ENCODE measurements around the gene MYH9.
"Not testable (repeated sequence)": the region's sequence is repeated elsewhere in the genome, so short reads cannot be mapped to it uniquely, and the experiment has no call there.

MYH9 gene

GRCh38 chr22:36395055-36395849, 7.5 kb upstream of the MYH9 start:
- DNase-seq (ENCODE audit: low spot score): no peak
- in situ Hi-C loops (cut with MboI; ENCODE audit: low pct_unique_long_range_greater_than_20kb, low sequenced_read_pairs, unreplicated experiment): no loop called here
- no peak for TF ChIP-seq CTCF (IDR thresholded peaks at IDR 0.05; ENCODE audit: extremely low read depth, insufficient read depth, missing control alignments)

GRCh38 chr22:36391638-36392037, 3.9 kb upstream of the MYH9 start:
- no peak for TF ChIP-seq CTCF (IDR thresholded peaks at IDR 0.05; ENCODE audit: extremely low read depth, insufficient read depth, missing control alignments)
- no peak for DNase-seq (ENCODE audit: low spot score)
- in situ Hi-C loops (cut with MboI; ENCODE audit: low pct_unique_long_range_greater_than_20kb, low sequenced_read_pairs, unreplicated experiment): no loop called here

DNA sequence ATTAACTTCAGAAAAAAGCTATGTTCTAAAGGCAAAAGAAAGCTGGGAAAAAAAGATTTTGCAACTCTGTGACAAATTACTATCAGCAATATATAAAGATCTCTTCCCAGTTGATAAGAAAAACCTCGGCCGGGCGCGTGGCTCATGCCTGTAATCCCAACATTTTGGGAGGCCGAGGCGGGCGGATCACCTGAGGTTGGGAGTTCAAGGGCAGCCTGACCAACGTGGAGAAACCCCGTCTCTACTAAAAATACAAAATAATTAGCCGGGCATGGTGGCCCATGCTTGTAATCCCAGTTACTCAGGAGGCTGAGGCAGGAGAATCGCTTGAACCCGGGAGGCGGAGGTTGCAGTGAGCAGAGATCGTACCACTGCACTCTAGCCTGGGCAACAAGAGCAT, 1.4 kb upstream of the MYH9 start:
- in situ Hi-C loops (cut with MboI; ENCODE audit: low pct_unique_long_range_greater_than_20kb, low sequenced_read_pairs, unreplicated experiment); DNase-seq (ENCODE audit: low spot score): not testable (repeated sequence)

GRCh38 chr22:36387709-36387958, 133 bp downstream of the MYH9 start:
- no peak for TF ChIP-seq CTCF (IDR thresholded peaks at IDR 0.05; ENCODE audit: extremely low read depth, insufficient read depth, missing control alignments)
- in situ Hi-C loops (cut with MboI; ENCODE audit: low pct_unique_long_range_greater_than_20kb, low sequenced_read_pairs, unreplicated experiment): no loop called here
- no peak for DNase-seq (ENCODE audit: low spot score)

DNA sequence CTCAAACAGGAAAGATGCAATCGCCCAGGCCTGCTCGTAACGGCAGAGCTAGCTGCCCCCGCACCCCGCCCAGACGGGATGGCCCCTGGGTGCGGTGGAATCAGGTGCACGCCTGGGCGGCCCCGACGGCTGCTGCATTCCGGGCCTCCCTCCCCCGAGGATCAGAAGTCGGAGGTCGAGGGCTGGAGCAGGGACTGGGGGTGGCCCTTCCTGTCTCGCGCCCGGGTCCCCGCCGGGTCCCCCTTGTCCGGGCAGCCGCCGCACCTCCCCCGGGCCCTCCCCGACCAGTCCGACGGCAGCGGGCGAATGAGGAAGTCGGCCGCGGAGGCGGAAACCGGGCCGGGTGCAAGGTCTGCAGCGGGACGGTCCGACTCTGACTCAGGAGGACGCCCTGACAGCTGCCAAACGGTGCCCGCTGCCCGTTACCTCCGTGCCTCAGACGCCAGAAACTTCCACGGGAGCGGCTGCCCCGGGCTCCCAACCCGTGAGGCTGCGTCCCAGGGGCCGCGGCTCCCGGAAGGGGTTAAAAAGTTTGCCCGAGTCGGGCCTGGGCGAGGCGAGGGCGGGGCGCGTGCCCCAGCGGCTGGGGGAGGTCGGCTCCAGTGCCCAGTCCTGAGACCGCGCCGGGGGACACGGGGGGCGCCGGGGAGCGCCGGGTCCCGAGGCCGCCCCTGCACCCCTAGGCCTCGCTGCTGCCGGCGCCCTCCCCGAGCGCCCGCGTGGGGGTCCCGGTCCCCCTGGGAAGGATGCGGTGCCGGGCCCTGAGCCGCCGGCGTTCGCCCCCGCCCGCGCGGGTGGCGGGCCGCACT, 663 bp downstream of the MYH9 start:
- no peak for TF ChIP-seq CTCF (IDR thresholded peaks at IDR 0.05; ENCODE audit: extremely low read depth, insufficient read depth, missing control alignments)
- DNase-seq (ENCODE audit: low spot score): peak; percentile 64
- in situ Hi-C loops (cut with MboI; ENCODE audit: low pct_unique_long_range_greater_than_20kb, low sequenced_read_pairs, unreplicated experiment): no loop called here

- in situ Hi-C loops (cut with MboI; ENCODE audit: low pct_unique_long_range_greater_than_20kb, low sequenced_read_pairs, unreplicated experiment): no loop called here
- TF ChIP-seq CTCF (IDR thresholded peaks at IDR 0.05; ENCODE audit: extremely low read depth, insufficient read depth, missing control alignments): no peak
- peak; percentile 85 for DNase-seq (ENCODE audit: low spot score)
Observed at GRCh38 chr22:36386351-36386899, 1.3 kb downstream of the MYH9 start.
